HG03280 (cell line): Measurements from ENCODE around the gene ALDOA.

Experiments
- ATAC-seq: cut with Tn5 transposase; IDR thresholded peaks from one replicate; pipeline ENCODE4 v1.9.1; 2021; ENCODE audit warnings: mild to moderate bottlenecking, moderate library complexity; ENCODE audit not compliant: unreplicated experiment

Gene ALDOA

GRCh38 chr16:30068750-30069610, 3.4 kb downstream of the ALDOA start:
- no peak for ATAC-seq

- no peak for ATAC-seq
Observed at GRCh38 chr16:30069611-30070462, 4.3 kb downstream of the ALDOA start.

GRCh38 chr16:30070490-30070889, 4.9 kb downstream of the ALDOA start:
- no peak for ATAC-seq

- ATAC-seq: peak; percentile 83
Observed at GRCh38 chr16:30075503-30076275, 10.1 kb downstream of the ALDOA start, which contains the start of gene PPP4C. Gene PPP4C, plus strand, starts transcription at chr16:30075994. Its CDS starts 384 bp downstream, at chr16:30076378.

- peak; percentile 37 for ATAC-seq
Observed at GRCh38 chr16:30076276-30076791, 10.8 kb downstream of the ALDOA start.

GRCh38 chr16:30077656-30078055, 12.1 kb downstream of the ALDOA start:
- ATAC-seq: no peak

GRCh38 chr16:30078744-30079143, 13.2 kb downstream of the ALDOA start:
- ATAC-seq: no peak

GRCh38 chr16:30079480-30079879, 13.9 kb downstream of the ALDOA start:
- ATAC-seq: no peak

GRCh38 chr16:30082545-30083090, 17.1 kb downstream of the ALDOA start:
- ATAC-seq: no peak

- ATAC-seq: no peak
Observed at GRCh38 chr16:30083216-30084055, 17.9 kb downstream of the ALDOA start.

GRCh38 chr16:30084096-30084815, 18.7 kb downstream of the ALDOA start:
- ATAC-seq: no peak

- no peak for ATAC-seq
Observed at GRCh38 chr16:30084816-30085159, 19.2 kb downstream of the ALDOA start.

- no peak for ATAC-seq
Observed at GRCh38 chr16:30085247-30085646, 19.7 kb downstream of the ALDOA start.

GRCh38 chr16:30085820-30086219, 20.3 kb downstream of the ALDOA start:
- ATAC-seq: no peak

- no peak for ATAC-seq
Observed at GRCh38 chr16:30086291-30087140, 21.0 kb downstream of the ALDOA start.

GRCh38 chr16:30087181-30087898, 21.8 kb downstream of the ALDOA start:
- no peak for ATAC-seq

GRCh38 chr16:30088237-30088831, 22.8 kb downstream of the ALDOA start:
- no peak for ATAC-seq
